Keratinocyte (primary cell): ENCODE measurements around the gene CCDC97. TPM values are rescaled to one million over a fixed set of nuclear protein-coding genes. Genes with fewer than 3 reads are reported as not detected.

ENCODE experiments used
- DNase-seq: peaks from one replicate; pipeline ENCODE4 v3.0.0-alpha.2; 2011; ENCODE audit warnings: low read depth, missing footprints, low spot score
- FAIRE-seq: peaks from 2 replicates; lab custom pipeline; 2011; peaks lifted over from hg19 to GRCh38; lab: Jason Lieb, UNC
- H2AFZ ChIP-seq: 2 replicates; pipeline ENCODE4 v1.6.0; 2012; ENCODE audit warnings: low read length, control low read depth, inconsistent platforms; ENCODE audit not compliant: control insufficient read depth
- H3K27ac ChIP-seq: 2 replicates; pipeline ENCODE4 v1.5.1; 2011; ENCODE audit warnings: low read length; ENCODE audit not compliant: control insufficient read depth, insufficient read depth
- H3K27me3 ChIP-seq: 3 replicates; pipeline ENCODE4 v1.6.0; 2011; ENCODE audit warnings: low read length; ENCODE audit not compliant: control insufficient read depth, insufficient read depth; ENCODE audit errors: extremely low read depth
- H3K36me3 ChIP-seq, 2 experiments: 2 replicates in 1 of 2; 3 replicates in 1 of 2; pipeline ENCODE4 v1.5.1; 2011; ENCODE audit warnings: low read length in 2 of 2, mild to moderate bottlenecking in 1 of 2; ENCODE audit not compliant: control insufficient read depth in 2 of 2, insufficient read depth in 2 of 2; ENCODE audit errors: extremely low read depth in 1 of 2
- H3K4me1 ChIP-seq: 3 replicates; pipeline ENCODE4 v1.5.1; 2011; ENCODE audit warnings: low read length; ENCODE audit not compliant: control insufficient read depth, insufficient read depth; ENCODE audit errors: extremely low read depth
- H3K4me2 ChIP-seq: 3 replicates; pipeline ENCODE4 v1.6.0; 2011; ENCODE audit warnings: low read depth, low read length; ENCODE audit not compliant: control insufficient read depth, insufficient read depth; ENCODE audit errors: extremely low read depth
- H3K4me3 ChIP-seq, 3 experiments: fragments of 200-600 bp in 1 of 3; sonication (generic) in 1 of 3; 2 replicates in 2 of 3; 3 replicates in 1 of 3; pipeline ENCODE4 v1.5.1; 2011 to 2016; ENCODE audit warnings: low read length in 3 of 3, mild to moderate bottlenecking in 3 of 3, control low read depth in 2 of 3, inconsistent platforms in 1 of 3, low read depth in 1 of 3, mixed read lengths in 1 of 3, mixed run types in 1 of 3, moderate library complexity in 1 of 3; ENCODE audit not compliant: control insufficient read depth in 2 of 3, insufficient read depth in 2 of 3; ENCODE audit errors: extremely low read depth in 1 of 3
- H3K79me2 ChIP-seq: 2 replicates; pipeline ENCODE4 v1.6.0; 2012; ENCODE audit warnings: low read length; ENCODE audit not compliant: control insufficient read depth, insufficient read depth
- H3K9ac ChIP-seq: 3 replicates; pipeline ENCODE4 v1.6.0; 2011; ENCODE audit warnings: low read length; ENCODE audit not compliant: control insufficient read depth, insufficient read depth; ENCODE audit errors: extremely low read depth
- H3K9me1 ChIP-seq: 3 replicates; pipeline ENCODE4 v1.6.0; 2011; ENCODE audit warnings: low read length; ENCODE audit not compliant: control insufficient read depth, insufficient read depth; ENCODE audit errors: extremely low read depth
- H3K9me3 ChIP-seq: 2 replicates; pipeline ENCODE4 v1.5.1; 2012; ENCODE audit warnings: low read depth, low read length; ENCODE audit not compliant: control insufficient read depth
- H4K20me1 ChIP-seq: 3 replicates; pipeline ENCODE4 v1.6.0; 2011; ENCODE audit warnings: low read length; ENCODE audit not compliant: control insufficient read depth, insufficient read depth; ENCODE audit errors: extremely low read depth
- CTCF ChIP-seq, 3 experiments: IDR thresholded peaks in 1 of 3; conservative IDR thresholded peaks in 1 of 3; optimal IDR thresholded peaks in 1 of 3; 2 replicates in 2 of 3; 3 replicates in 1 of 3; pipeline versions ENCODE3 to v1.5.1; 2011; ENCODE audit warnings: low read length in 3 of 3, mild to moderate bottlenecking in 3 of 3, moderate library complexity in 2 of 3, control low read depth in 1 of 3, inconsistent platforms in 1 of 3; ENCODE audit not compliant: insufficient read depth in 2 of 3; ENCODE audit errors: extremely low read depth in 1 of 3
- EZH2 ChIP-seq: IDR thresholded peaks from one replicate; pipeline ENCODE4 v1.6.1; 2012; ENCODE audit warnings: inconsistent platforms, mild to moderate bottlenecking, low read length, moderate library complexity
- dilution Hi-C: fragments of 300-500 bp; cut with MboI; formaldehyde crosslinking; loops from one replicate; pipeline ENCODE4 v1.7.0; 2020; ENCODE audit warnings: low sequenced_read_pairs; ENCODE audit not compliant: extremely low pct_ligation_motif_present
- polyA plus RNA-seq, 5 experiments: library from polyadenylated mRNA; depleted of rRNA in 3 of 5; stranded (reverse) in 3 of 5; stranded (forward) in 1 of 5; unstranded in 1 of 5; fragments of >200 nt; gene quantifications; 1 replicate in 1 of 5; 2 replicates in 3 of 5; 3 replicates in 1 of 5; pipeline versions ENCODE4 v1.2.1 to v1.2.3, GENCODE V29; 2011 to 2012; ENCODE audit warnings: missing spikeins in 2 of 5, low read depth in 1 of 5, low replicate concordance in 1 of 5

CCDC97 gene
- polyA plus RNA-seq, 1 donor (not counting 4 experiments of a cell fraction or from before 2014, with no cell fraction given): 6.8 TPM

GRCh38 chr19:41332000-41332399 is 22.0 kb downstream of the CCDC97 start:
- Histone ChIP-seq H3K4me1 (peaks cover 22% of the 10 kb centered on the region), H3K4me3 (no peak overlapping the region), H3K36me3 (peaks cover 6 to 16% of the 10 kb centered on the region in 2 experiments), H4K20me1 (peaks cover 3% of the 10 kb centered on the region), H3K4me2 (no peak overlapping the region), H3K27ac (no peak overlapping the region), H3K79me2 (no peaks in the 10 kb centered on the region), H2AFZ (no peak overlapping the region), H3K27me3 (no peaks in the 10 kb centered on the region), H3K9me1 (no peaks in the 10 kb centered on the region), H3K9ac (no peak overlapping the region), H3K9me3 (no peaks in the 10 kb centered on the region)
- no peak for TF ChIP-seq CTCF (optimal IDR thresholded peaks at IDR 0.05 in 1 of 3, IDR thresholded peaks at IDR 0.05 in 1 of 3, conservative IDR thresholded peaks at IDR 0.05 in 1 of 3; ENCODE audit: extremely low read depth in 1 of 3, insufficient read depth in 2 of 3, low read length in 3 of 3)
- no peak for TF ChIP-seq EZH2
- dilution Hi-C loops: no loop called here
- DNase-seq: no peak
- FAIRE-seq: no peak

- no peaks in the 10 kb centered on the region for H3K9me1 ChIP-seq
- no peak overlapping the region for H3K4me3 ChIP-seq
- no peaks in the 10 kb centered on the region for H3K79me2 ChIP-seq
- H4K20me1 ChIP-seq: peaks cover 3% of the 10 kb centered on the region
- H3K4me2 ChIP-seq: no peak overlapping the region
- H3K4me1 ChIP-seq: peaks cover 17% of the 10 kb centered on the region
- no peak for TF ChIP-seq EZH2
- TF ChIP-seq CTCF (optimal IDR thresholded peaks at IDR 0.05 in 1 of 3, IDR thresholded peaks at IDR 0.05 in 1 of 3, conservative IDR thresholded peaks at IDR 0.05 in 1 of 3; ENCODE audit: extremely low read depth in 1 of 3, insufficient read depth in 2 of 3, low read length in 3 of 3): no peak
- no peaks in the 10 kb centered on the region for H3K27me3 ChIP-seq
- no peaks in the 10 kb centered on the region for H3K9me3 ChIP-seq
- FAIRE-seq (no peak), DNase-seq (no peak)
- no peak overlapping the region for H3K9ac ChIP-seq
- H3K36me3 ChIP-seq: peaks cover 6 to 16% of the 10 kb centered on the region in 2 experiments
- dilution Hi-C loops: no loop called here
- H3K27ac ChIP-seq: no peak overlapping the region
- no peak overlapping the region for H2AFZ ChIP-seq
These were observed 22.5 kb downstream of the CCDC97 start for GRCh38 chr19:41332468-41332867.
